CD14-positive monocyte (primary cell): ENCODE measurements around the gene BCAR1. TPM values are rescaled to one million over a fixed set of nuclear protein-coding genes. Genes with fewer than 3 reads are reported as not detected.

Experiments
- DNase-seq, 3 donors: peaks; one replicate each; pipeline ENCODE4 v3.0.0-alpha.2; 2011 to 2022
- H2AFZ ChIP-seq: 2 replicates; pipeline ENCODE4 v1.6.0; 2012; ENCODE audit warnings: mild to moderate bottlenecking, low read depth, low read length, inconsistent platforms; ENCODE audit not compliant: insufficient read depth, poor library complexity, severe bottlenecking
- H3K27ac ChIP-seq, 2 donors: 1 replicate in 1 of 2; 2 replicates in 1 of 2; pipeline ENCODE4 v1.5.1; 2012 to 2013; ENCODE audit warnings: low read length in 2 of 2, control low read depth in 1 of 2, inconsistent platforms in 1 of 2, low read depth in 1 of 2, mild to moderate bottlenecking in 1 of 2
- H3K27me3 ChIP-seq, 2 donors: one replicate each; pipeline versions ENCODE4 v1.6.0 to v1.6.1; 2011 to 2013; ENCODE audit warnings: low read length in 2 of 2; ENCODE audit not compliant: control insufficient read depth in 2 of 2, insufficient read depth in 2 of 2
- H3K36me3 ChIP-seq, 2 donors: replicated peaks in 1 of 2; 1 replicate in 1 of 2; 2 replicates in 1 of 2; pipeline versions ENCODE4 v1.5.1 to v1.6.1; 2012 to 2013; ENCODE audit warnings: low read length in 2 of 2, control low read depth in 1 of 2, inconsistent platforms in 1 of 2, mild to moderate bottlenecking in 1 of 2; ENCODE audit not compliant: insufficient read depth in 2 of 2, control insufficient read depth in 1 of 2
- H3K4me1 ChIP-seq, 2 donors: 1 replicate in 1 of 2; 2 replicates in 1 of 2; pipeline versions ENCODE4 v1.5.1 to v1.6.1; 2012 to 2013; ENCODE audit warnings: low read length in 2 of 2, control low read depth in 1 of 2, inconsistent platforms in 1 of 2, mild to moderate bottlenecking in 1 of 2, moderate library complexity in 1 of 2; ENCODE audit not compliant: insufficient read depth in 2 of 2, control insufficient read depth in 1 of 2
- H3K4me2 ChIP-seq: replicated peaks from 2 replicates; pipeline ENCODE3; 2012; ENCODE audit warnings: low read length, moderate library complexity, mild to moderate bottlenecking; ENCODE audit not compliant: poor library complexity, severe bottlenecking; ENCODE audit errors: extremely low read depth
- H3K4me3 ChIP-seq, 3 experiments: fragments of 200-600 bp in 1 of 3; sonication (generic) in 1 of 3; replicated peaks in 1 of 3; 1 replicate in 2 of 3; 2 replicates in 1 of 3; pipeline ENCODE4 v1.5.1; 2011 to 2013; ENCODE audit warnings: low read length in 3 of 3, mild to moderate bottlenecking in 3 of 3, control low read depth in 2 of 3, low read depth in 2 of 3, inconsistent platforms in 1 of 3, moderate library complexity in 1 of 3
- H3K79me2 ChIP-seq: 2 replicates; pipeline ENCODE4 v1.6.0; 2012; ENCODE audit warnings: mild to moderate bottlenecking, control low read depth, inconsistent platforms, low read length, moderate library complexity; ENCODE audit not compliant: insufficient read depth
- H3K9ac ChIP-seq: 2 replicates; pipeline ENCODE4 v1.6.0; 2017; ENCODE audit warnings: low read length, mild to moderate bottlenecking; ENCODE audit not compliant: insufficient read depth, poor library complexity, severe bottlenecking
- H3K9me3 ChIP-seq, 2 donors: replicated peaks in 1 of 2; 1 replicate in 1 of 2; 2 replicates in 1 of 2; pipeline versions ENCODE4 v1.5.1 to v1.6.1; 2012 to 2013; ENCODE audit warnings: low read length in 2 of 2, control low read depth in 1 of 2; ENCODE audit not compliant: control insufficient read depth in 1 of 2, insufficient read depth in 1 of 2
- H4K20me1 ChIP-seq: 2 replicates; pipeline ENCODE4 v1.6.0; 2012; ENCODE audit warnings: mild to moderate bottlenecking, low read length, control low read depth, moderate library complexity; ENCODE audit not compliant: insufficient read depth
- H3K27ac Mint-ChIP-seq, 7 donors: one replicate each; pipeline ENCODE4 v1.8.0; 2020; ENCODE audit warnings: mild to moderate bottlenecking in 7 of 7, mixed read lengths in 7 of 7, moderate library complexity in 6 of 7, inconsistent platforms in 2 of 7
- H3K27me3 Mint-ChIP-seq, 3 donors: one replicate each; pipeline ENCODE4 v1.8.0; 2021 to 2022; ENCODE audit warnings: low read depth in 3 of 3, mild to moderate bottlenecking in 3 of 3, mixed read lengths in 3 of 3, moderate library complexity in 3 of 3, inconsistent platforms in 1 of 3
- H3K36me3 Mint-ChIP-seq, 2 donors: one replicate each; pipeline ENCODE4 v1.8.0; 2020; ENCODE audit warnings: mixed read lengths in 2 of 2, inconsistent platforms in 1 of 2, mild to moderate bottlenecking in 1 of 2
- H3K4me1 Mint-ChIP-seq: one replicate; pipeline ENCODE4 v1.8.0; 2020; ENCODE audit warnings: mild to moderate bottlenecking, mixed read lengths
- H3K4me3 Mint-ChIP-seq, 2 donors: one replicate each; pipeline ENCODE4 v1.8.0; 2020; ENCODE audit warnings: mild to moderate bottlenecking in 2 of 2, mixed read lengths in 2 of 2, moderate library complexity in 1 of 2
- H3K9me3 Mint-ChIP-seq, 7 donors: one replicate each; pipeline ENCODE4 v1.8.0; 2020 to 2022; ENCODE audit warnings: mixed read lengths in 7 of 7, mild to moderate bottlenecking in 6 of 7, moderate library complexity in 6 of 7, inconsistent platforms in 2 of 7
- CTCF ChIP-seq: fragments of 200-600 bp; IDR thresholded peaks from one replicate; pipeline ENCODE4 v1.8.0; 2022; ENCODE audit warnings: antibody characterized with exemption, mild to moderate bottlenecking
- WGBS: methylation state at CpG from one replicate; pipeline ENCODE4 v1.1.5; 2013; ENCODE audit warnings: missing lambda C conversion rate; ENCODE audit not compliant: insufficient coverage; 5-methylcytosine and 5-hydroxymethylcytosine counted together
- intact Hi-C, 2 donors: fragments of 100-400 bp; cut with micrococcal nuclease; formaldehyde crosslinking; loops; one replicate each; pipeline versions ENCODE4 v1.15.0 to v1.15.1; 2023
- polyA minus RNA-seq: library from RNA; depleted of rRNA, polyadenylated mRNA; stranded (reverse); fragments of >200 nt; gene quantifications from 2 replicates; pipeline ENCODE4 v1.2.3, GENCODE V29; 2012
- polyA plus RNA-seq, 3 donors: library from polyadenylated mRNA; depleted of rRNA in 1 of 3; unstranded in 2 of 3; stranded (reverse) in 1 of 3; fragments of 300-500 nt in 2 of 3; fragments of >200 nt in 1 of 3; fragmentation: Illumina TruSeq in 2 of 3; gene quantifications; 1 replicate in 2 of 3; 2 replicates in 1 of 3; pipeline ENCODE4 v1.2.3, GENCODE V29; 2012 to 2021
- total RNA-seq, 12 experiments: library from RNA in 1 of 12; stranded (reverse) in 1 of 12; fragments of 120-200 nt in 1 of 12; gene quantifications; one replicate each; pipeline ENCODE4 v1.2.4 and lab custom pipeline; 2013 to 2026; ENCODE audit warnings: mixed read lengths in 6 of 12, inconsistent platforms in 1 of 12

BCAR1 gene
- total RNA-seq (2013): 0.08 TPM
- polyA plus RNA-seq: not detected
- 0.16 and 0.28 TPM in 2 replicates for polyA minus RNA-seq
- 0 to 3.5 (median 0.26) reads per million in 11 experiments for total RNA-seq (lab: John Stamatoyannopoulos, UW)

GRCh38 chr16:75251280-75252048 is at the start of gene BCAR1:
Gene BCAR1 (minus strand): TSS chr16:75251624. CDS start chr16:75251482, 142 bp downstream.
- 1% methylated on average over 67 of the region's 84 CpGs for WGBS
- Histone ChIP-seq H3K9ac (no peak within 1 kb of the TSS), H3K4me3 (no peak within 1 kb of the TSS), H3K4me2 (no peak within 1 kb of the TSS), H3K9me3 (peaks cover 0 to 14% of the 10 kb centered on the region in 2 donors), H3K4me1 (no peaks in the 10 kb centered on the region), H2AFZ (no peak within 1 kb of the TSS), H3K27me3 (peaks cover 11 to 91% of the 10 kb centered on the region in 2 donors), H3K27ac (no peak within 1 kb of the TSS), H3K79me2 (no peaks in the 10 kb centered on the region), H3K36me3 (no peaks in the 10 kb centered on the region), H4K20me1 (no peaks in the 10 kb centered on the region)
- peaks cover 0 to 11% (median 2%) of the 10 kb centered on the region in 7 donors for H3K9me3 Mint-ChIP-seq
- H3K36me3 Mint-ChIP-seq: peaks cover 0 to 1% of the 10 kb centered on the region in 2 donors
- H3K27me3 Mint-ChIP-seq: peaks cover 87 to 99% (median 92%) of the 10 kb centered on the region in 3 donors
- no peak within 1 kb of the TSS for H3K27ac Mint-ChIP-seq
- peak within 1 kb of the TSS in 1 of 2 donors; percentile 80 for H3K4me3 Mint-ChIP-seq
- DNase-seq: no peak
- no peak for TF ChIP-seq CTCF
- peaks cover 2% of the 10 kb centered on the region for H3K4me1 Mint-ChIP-seq
- intact Hi-C loops: no loop called here

GRCh38 chr16:75298267-75298666 is 46.8 kb upstream of the BCAR1 start:
- no peaks in the 10 kb centered on the region for H3K79me2 ChIP-seq
- H3K36me3 ChIP-seq: peaks cover 5 to 78% of the 10 kb centered on the region in 2 donors
- TF ChIP-seq CTCF: no peak
- intact Hi-C loops: no loop called here
- H3K4me3 Mint-ChIP-seq: no peak overlapping the region
- no peaks in the 10 kb centered on the region for H4K20me1 ChIP-seq
- H2AFZ ChIP-seq: no peak overlapping the region
- no peak overlapping the region for H3K4me3 ChIP-seq
- H3K27ac ChIP-seq: no peak overlapping the region
- H3K9me3 Mint-ChIP-seq: peaks cover 0 to 4% (median 0%) of the 10 kb centered on the region in 7 donors
- no peaks in the 10 kb centered on the region for H3K4me1 ChIP-seq
- no peaks in the 10 kb centered on the region for H3K27me3 ChIP-seq
- WGBS: 94% methylated on average over 4 of the region's 6 CpGs
- no peak overlapping the region for H3K27ac Mint-ChIP-seq
- no peaks in the 10 kb centered on the region for H3K9me3 ChIP-seq
- peaks cover 19 to 44% (median 40%) of the 10 kb centered on the region in 3 donors for H3K27me3 Mint-ChIP-seq
- H3K36me3 Mint-ChIP-seq: peaks cover 89 to 92% of the 10 kb centered on the region in 2 donors
- no peak overlapping the region for H3K4me2 ChIP-seq
- DNase-seq: no peak
- H3K4me1 Mint-ChIP-seq: no peaks in the 10 kb centered on the region
- H3K9ac ChIP-seq: no peak overlapping the region
